GM19463 (cell line): ENCODE measurements around the gene SLC16A12.

Experiments
- ATAC-seq: cut with Tn5 transposase; IDR thresholded peaks from one replicate; pipeline ENCODE4 v1.9.1; 2021; ENCODE audit warnings: mild to moderate bottlenecking, moderate library complexity; ENCODE audit not compliant: unreplicated experiment

The SLC16A12 gene

GRCh38 chr10:89515031-89515841, 20.2 kb downstream of the SLC16A12 start:
- ATAC-seq: no peak

- ATAC-seq: no peak
These were observed 22.2 kb downstream of the SLC16A12 start for GRCh38 chr10:89513206-89513605.

DNA sequence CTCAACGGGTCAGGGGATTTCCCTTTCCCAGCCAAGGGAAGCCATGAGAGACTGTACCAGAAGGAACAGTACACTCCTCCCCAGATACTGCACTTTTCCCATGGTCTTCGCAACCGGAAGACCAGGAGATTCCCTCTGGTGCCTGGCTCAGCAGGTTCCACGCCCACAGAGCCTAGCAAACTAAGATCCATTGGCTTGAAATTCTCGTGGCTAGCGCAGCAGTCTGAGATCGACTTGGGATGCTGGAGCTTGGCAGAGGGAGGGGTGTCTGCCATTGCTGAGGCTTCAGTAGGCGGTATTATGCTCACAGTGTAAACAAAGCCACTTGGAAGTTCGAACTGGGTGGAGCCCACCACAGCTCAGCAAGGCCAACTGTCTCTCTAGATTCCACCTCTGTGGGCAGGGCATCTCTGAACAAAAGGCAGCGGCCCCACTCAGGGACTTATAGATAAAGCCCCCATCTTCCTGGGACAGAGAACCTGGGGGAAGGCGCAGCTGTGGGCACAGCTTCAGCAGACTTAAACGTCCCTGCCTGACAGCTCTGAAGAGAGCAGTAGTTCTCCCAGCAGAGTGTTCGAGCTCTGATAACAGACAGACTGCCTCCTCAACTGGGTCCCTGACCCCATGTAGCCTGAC, 29.6 kb downstream of the SLC16A12 start:
- ATAC-seq: no peak

- no peak for ATAC-seq
These were observed 30.7 kb downstream of the SLC16A12 start for GRCh38 chr10:89504691-89505090.

- no peak for ATAC-seq
These were observed 31.6 kb downstream of the SLC16A12 start for GRCh38 chr10:89503652-89504370.

DNA sequence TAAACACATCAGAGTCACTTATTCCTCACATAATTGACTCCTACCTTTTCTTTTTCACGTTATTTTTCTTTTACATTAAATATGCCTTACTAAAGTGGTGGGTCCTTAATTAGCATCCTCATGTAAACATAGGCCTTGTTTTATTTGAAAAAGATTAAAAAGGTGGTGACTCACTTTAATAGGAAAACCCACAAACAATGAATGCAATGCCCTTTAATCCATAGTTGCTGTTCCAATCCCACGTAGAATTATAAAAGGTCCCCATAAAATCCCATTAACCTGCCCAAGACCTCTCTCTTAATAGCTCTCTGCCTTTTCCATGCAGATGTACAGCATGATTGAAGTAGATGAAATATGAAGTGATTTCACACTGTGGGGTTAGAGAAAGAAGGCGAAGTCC, 32.2 kb downstream of the SLC16A12 start:
- no peak for ATAC-seq

DNA sequence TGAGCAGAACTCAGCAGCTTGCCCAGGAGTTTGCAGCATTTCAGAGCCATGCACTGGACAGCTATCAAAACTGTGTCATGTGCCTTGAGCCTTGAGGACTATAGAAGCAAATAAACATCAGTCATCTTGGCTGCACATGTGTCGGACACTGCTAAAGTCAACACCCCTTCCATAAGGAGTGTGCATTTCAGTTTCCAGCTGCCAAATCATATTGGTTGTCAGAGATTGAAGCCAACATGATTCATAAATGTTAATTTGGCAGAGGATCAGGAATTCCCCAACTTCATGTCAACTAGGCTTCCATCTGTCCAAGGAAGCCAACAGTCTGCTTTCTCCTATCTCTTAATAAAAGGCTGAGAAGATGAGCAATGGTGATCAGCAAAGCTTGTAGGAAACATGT, 32.8 kb downstream of the SLC16A12 start:
- no peak for ATAC-seq

- no peak for ATAC-seq
These were observed 40.8 kb downstream of the SLC16A12 start for GRCh38 chr10:89494575-89494974.

- no peak for ATAC-seq
These were observed 41.3 kb downstream of the SLC16A12 start for GRCh38 chr10:89494068-89494467.

- ATAC-seq: no peak
These were observed 43.5 kb downstream of the SLC16A12 start for GRCh38 chr10:89491932-89492331.

GRCh38 chr10:89490596-89491335, 44.6 kb downstream of the SLC16A12 start:
- ATAC-seq: no peak

DNA sequence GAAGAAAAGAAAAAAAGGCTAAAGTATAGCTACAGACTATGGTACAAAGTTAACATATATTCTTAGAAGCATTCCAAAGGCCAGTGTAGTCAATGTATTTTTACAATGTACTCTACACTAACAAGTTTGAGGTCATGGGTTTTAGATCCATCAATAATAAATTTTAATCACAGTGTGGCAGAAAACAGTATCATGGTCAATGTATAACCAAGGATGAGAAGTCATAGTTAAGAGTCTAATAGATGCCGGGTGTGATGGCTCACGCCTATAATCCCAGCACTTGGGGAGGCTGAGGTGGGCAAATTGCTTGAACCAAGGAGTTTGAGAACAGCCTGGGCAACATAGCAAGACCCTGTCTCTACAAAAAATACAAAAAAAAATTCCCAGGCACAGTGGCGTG, 53.1 kb downstream of the SLC16A12 start:
- no peak for ATAC-seq

DNA sequence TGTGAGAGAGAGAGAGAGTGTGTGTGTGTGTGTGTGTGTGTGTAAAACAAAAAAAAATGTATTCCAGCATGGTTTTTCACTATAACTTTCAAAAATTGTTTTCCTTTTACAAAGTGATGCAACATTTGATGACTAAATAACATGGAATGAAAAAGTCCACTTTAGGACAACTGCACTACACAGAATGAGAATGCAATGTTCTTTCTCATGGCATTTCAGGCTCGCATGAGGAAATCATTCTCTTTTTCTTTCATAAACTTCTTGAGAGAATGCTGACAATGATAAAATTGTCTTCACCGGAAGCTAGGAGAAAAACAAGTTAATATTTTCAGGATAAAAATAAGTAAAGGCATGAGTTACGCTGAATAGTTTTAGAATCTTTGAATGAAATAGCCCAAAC, 53.7 kb downstream of the SLC16A12 start:
- no peak for ATAC-seq

DNA sequence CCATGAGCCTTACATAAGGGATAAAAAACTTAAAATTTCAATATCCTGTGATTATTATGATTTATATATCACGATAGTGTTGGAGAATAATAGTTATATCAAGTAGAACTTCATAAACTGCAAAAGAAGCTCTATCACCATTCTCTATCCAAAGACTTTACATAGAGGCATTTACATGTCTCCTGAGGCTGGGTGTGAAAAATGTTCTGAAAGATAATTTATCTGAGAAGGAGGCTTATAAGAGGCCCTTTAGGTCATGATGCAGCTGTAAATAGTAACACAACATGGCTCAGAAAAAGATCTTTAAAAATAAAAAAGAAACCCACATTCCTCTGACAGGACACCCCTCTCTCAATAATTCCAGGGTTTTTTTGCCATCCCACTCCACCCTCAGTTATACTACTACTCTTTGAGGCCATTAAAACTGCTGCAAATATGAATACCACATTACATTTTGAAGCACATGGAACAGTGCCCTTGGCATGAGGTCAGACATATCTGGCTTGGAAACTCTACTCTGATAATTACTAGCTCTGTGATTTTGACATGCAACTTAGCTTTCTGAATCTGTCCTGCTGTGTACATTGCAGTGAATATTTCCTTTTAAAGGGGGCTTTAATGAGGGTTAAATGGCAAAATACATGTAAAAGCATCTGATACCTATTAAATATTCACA, 55.5 kb downstream of the SLC16A12 start:
- no peak for ATAC-seq

DNA sequence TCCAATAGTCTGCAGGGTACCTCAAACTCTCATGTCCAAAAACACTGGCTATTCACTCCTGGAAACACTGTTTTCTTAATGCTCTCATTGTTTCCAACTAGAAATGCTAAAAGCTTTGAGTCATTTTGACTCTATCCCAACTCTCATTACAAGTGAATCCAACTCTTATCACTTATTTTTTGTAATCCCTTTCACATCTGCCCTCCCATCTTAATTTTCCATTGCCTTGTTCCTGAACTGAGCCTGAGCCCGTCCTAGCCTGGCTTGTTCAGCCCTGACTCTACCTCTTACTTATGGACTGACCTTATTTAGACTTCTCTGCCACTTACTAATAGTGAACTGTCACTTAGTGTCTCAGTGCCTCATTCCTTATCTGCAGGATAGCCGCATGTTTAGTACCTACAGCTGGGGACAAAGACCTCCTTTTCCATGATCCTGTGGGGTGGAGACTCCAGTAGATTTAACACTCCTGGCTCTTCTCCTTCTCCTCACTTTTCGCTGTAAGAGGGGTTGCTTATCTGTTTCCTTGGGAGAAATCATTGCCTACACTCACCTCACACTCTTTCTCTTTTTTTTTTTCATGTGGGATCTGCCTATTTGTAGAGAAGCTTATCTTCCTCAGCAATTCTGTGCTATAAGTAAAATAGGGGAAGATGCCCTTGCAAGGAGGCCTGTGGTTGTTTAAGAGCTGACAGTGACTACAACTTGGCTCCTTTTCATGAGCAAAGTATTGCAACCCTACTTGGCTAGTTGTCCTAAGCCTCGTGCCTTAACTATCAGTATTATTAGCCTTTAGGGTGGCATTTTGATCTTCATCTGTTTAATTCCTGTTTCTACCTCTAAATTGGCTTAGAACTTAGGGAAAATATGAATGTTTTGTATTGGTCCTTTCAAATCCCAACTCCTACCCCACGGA, 56.4 kb downstream of the SLC16A12 start:
- no peak for ATAC-seq

- ATAC-seq: no peak
These were observed 57.2 kb downstream of the SLC16A12 start for GRCh38 chr10:89478085-89478738.

DNA sequence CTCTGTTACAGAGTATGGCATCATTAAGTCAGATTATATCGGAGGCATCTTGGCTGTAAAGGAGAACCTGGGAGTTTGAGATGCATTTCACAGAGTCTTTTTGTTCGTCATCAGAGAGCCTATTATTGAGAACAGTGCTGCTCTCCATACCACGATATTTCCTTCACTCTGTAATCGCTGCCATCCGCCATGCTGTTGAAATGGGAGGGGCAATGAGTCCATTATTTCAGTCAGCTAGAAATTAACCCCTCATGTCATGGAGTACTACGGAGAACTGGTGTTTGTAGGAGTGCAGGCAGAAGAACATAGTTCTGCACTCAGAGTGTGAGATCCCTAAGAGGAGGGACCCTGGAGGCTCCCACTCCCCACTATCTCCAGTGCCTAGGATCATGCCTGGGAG, 59.2 kb downstream of the SLC16A12 start:
- no peak for ATAC-seq

DNA sequence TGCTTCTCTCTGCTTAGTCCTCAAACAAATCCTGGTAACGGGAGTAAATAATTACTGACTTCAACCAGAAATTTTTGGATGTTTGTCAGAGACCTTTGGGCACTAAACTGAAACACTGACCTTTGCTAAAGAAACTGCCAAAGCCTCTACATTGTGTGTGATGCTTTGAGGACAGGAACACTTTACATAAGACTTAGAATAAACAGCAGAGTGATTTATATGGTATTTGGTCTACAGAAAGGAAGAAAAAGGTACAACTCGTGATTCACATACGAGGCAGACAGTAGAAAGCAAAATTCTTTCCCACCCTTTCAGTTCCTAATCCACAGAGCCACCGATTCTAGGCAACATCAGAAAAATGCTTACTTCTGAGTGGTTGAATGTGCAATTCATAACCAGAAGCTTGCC, 59.8 kb downstream of the SLC16A12 start:
- ATAC-seq: no peak

DNA sequence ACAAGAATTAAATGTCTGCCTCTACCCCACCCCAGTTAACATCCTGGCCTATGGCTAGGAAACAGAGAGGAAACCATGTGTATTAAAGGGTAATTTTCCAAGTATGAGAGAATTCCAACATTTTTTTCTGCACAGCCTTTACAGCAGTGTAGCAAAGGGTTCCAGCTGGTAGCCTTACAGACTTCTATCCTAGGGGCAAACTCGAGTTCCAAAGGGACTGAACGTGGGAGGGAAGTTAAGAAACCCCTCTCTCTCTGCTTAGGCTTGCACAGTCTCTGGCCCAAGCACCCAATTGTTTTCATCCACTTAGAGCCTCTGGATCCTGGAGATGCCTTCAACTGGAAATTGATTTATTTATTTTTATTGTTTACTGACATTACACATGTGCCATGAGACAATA, 60.3 kb downstream of the SLC16A12 start:
- ATAC-seq: no peak
